Glomerular visceral epithelial cell (primary cell): ENCODE data around the gene FMR1NB.

ENCODE experiments used
- DNase-seq: peaks from one replicate; pipeline ENCODE4 v3.0.0-alpha.2; 2016; ENCODE audit errors: extremely low spot score

FMR1NB gene

DNA sequence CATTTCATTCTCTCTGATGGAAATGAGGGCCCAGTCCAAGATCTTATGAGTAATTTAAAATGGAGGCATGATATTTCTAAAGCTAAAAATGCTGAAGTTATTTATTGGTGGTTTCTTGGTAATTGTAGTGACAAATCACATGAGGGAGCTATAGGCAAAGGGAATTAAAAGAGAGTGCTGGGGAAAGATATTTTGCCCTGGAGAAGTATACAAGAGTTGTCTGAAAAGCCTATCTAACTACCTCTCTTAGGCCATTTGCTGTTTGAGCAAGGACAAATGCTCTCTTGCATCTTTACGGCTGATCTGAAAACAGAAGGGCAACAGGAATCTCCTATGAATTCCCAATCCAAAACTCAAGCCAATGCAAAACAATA, 89.4 kb downstream of the FMR1NB start:
- DNase-seq, result no peak
